Ascending aorta (tissue), 2 donors: ENCODE results near the gene TTLL1. TPM values are rescaled to one million over a fixed set of nuclear protein-coding genes. Genes with fewer than 3 reads are reported as not detected.

Experiments used
- DNase-seq, 2 donors: peaks; one replicate each; pipeline ENCODE4 v3.0.0-alpha.2; 2019; ENCODE audit warnings: low spot score in 2 of 2
- H3K27ac ChIP-seq, 2 donors: fragments of 200-600 bp; sonication (generic); one replicate each; pipeline ENCODE4 v1.5.1; 2016 to 2017; ENCODE audit warnings: mild to moderate bottlenecking in 1 of 2
- H3K27me3 ChIP-seq: fragments of 200-600 bp; sonication (generic); one replicate; pipeline ENCODE4 v1.5.1; 2017
- H3K36me3 ChIP-seq, 2 donors: fragments of 200-600 bp; sonication (generic); one replicate each; pipeline ENCODE4 v1.5.1; 2016
- H3K4me1 ChIP-seq, 2 donors: fragments of 200-600 bp; sonication (generic); one replicate each; pipeline ENCODE4 v1.5.1; 2016 to 2017; ENCODE audit warnings: mild to moderate bottlenecking in 1 of 2
- H3K4me3 ChIP-seq, 2 donors: fragments of 200-600 bp; sonication (generic); one replicate each; pipeline ENCODE4 v1.5.1; 2016 to 2017; ENCODE audit warnings: mild to moderate bottlenecking in 1 of 2
- H3K9me3 ChIP-seq, 2 donors: fragments of 200-600 bp; sonication (generic); one replicate each; pipeline ENCODE4 v1.5.1; 2016
- CTCF ChIP-seq, 3 experiments: fragments of 200-600 bp in 2 of 3; fragments of 450-650 bp in 1 of 3; sonication (generic) in 2 of 3; IDR thresholded peaks; one replicate each; pipeline ENCODE4 v1.5.1; 2016 to 2019; ENCODE audit warnings: antibody characterized with exemption in 3 of 3, mild to moderate bottlenecking in 1 of 3, moderate library complexity in 1 of 3
- intact Hi-C: fragments of 100-400 bp; cut with DNase I; formaldehyde crosslinking; loops from one replicate; pipeline ENCODE4 v1.15.1; 2023
- total RNA-seq: library from RNA; depleted of rRNA; stranded (reverse); fragments of >200 nt; gene quantifications from one replicate; pipeline ENCODE4 v1.1.0, GENCODE V29; 2016

Gene TTLL1
- total RNA-seq, 1 donor from 2014 or later = 0.21 TPM

- intact Hi-C loops = loop anchor here (5.0 to 10.0 kb wide), 2 partner anchors 42 to 345 kb away; partner anchors contain the start of genes ATP5MGL and CYB5R3
- DNase-seq = peak in 1 of 2 donors; percentile 78
- Histone ChIP-seq H3K27ac (peak overlapping the region; percentile 93), H3K4me3 (peak overlapping the region in 1 of 2 donors; percentile 10), H3K36me3 (peaks cover 0 to 3% of the 10 kb centered on the region in 2 donors), H3K27me3 (no peaks in the 10 kb centered on the region), H3K4me1 (peaks cover 13 to 67% of the 10 kb centered on the region in 2 donors), H3K9me3 (no peaks in the 10 kb centered on the region)
- TF ChIP-seq CTCF (IDR thresholded peaks at IDR 0.05) = peak; percentile 20 to 55 (median 23)
These were observed 98.9 kb downstream of the TTLL1 start for GRCh38 chr22:42990131-42990838.

Other genes with a start within 250 kb of the TTLL1 start
- 21.6 TPM for gene ARFGAP3, start 232.1 kb downstream of the TTLL1 start, total RNA-seq
- gene PACSIN2, start 74.2 kb downstream of the TTLL1 start, total RNA-seq = 95.5 TPM
- not detected for gene BIK, start 21.4 kb upstream of the TTLL1 start, total RNA-seq
- gene MCAT, start 54.0 kb upstream of the TTLL1 start, total RNA-seq = 4.6 TPM
- 961 TPM for gene TSPO, start 62.2 kb upstream of the TTLL1 start, total RNA-seq
- gene TTLL12, start 97.7 kb upstream of the TTLL1 start, total RNA-seq = 10.6 TPM